Fibroblast of the aortic adventitia (primary cell): ENCODE measurements around the gene SVBP. TPM values are rescaled to one million over a fixed set of nuclear protein-coding genes. Genes with fewer than 3 reads are reported as not detected.

Source experiments
- DNase-seq: peaks from one replicate; pipeline ENCODE4 v3.0.0-alpha.2; 2010; ENCODE audit warnings: low read depth
- H3K4me3 ChIP-seq: 2 replicates; pipeline ENCODE4 v1.5.1; 2011; ENCODE audit warnings: low read depth, mild to moderate bottlenecking, control low read depth, low read length, moderate library complexity
- total RNA-seq: library from RNA; depleted of rRNA; stranded (reverse); fragments of >200 nt; gene quantifications from 2 replicates; pipeline ENCODE4 v1.2.3, GENCODE V29; 2012; ENCODE audit warnings: low replicate concordance
- TF ChIP-seq, protein P1 (sequence below): IDR thresholded peaks from 2 replicates; pipeline ENCODE4 v1.5.1; 2011; ENCODE audit warnings: mild to moderate bottlenecking, low read length, control low read depth, inconsistent platforms; ENCODE audit not compliant: insufficient read depth

Gene SVBP
- total RNA-seq, 1 donor: 18.9 TPM

DNA sequence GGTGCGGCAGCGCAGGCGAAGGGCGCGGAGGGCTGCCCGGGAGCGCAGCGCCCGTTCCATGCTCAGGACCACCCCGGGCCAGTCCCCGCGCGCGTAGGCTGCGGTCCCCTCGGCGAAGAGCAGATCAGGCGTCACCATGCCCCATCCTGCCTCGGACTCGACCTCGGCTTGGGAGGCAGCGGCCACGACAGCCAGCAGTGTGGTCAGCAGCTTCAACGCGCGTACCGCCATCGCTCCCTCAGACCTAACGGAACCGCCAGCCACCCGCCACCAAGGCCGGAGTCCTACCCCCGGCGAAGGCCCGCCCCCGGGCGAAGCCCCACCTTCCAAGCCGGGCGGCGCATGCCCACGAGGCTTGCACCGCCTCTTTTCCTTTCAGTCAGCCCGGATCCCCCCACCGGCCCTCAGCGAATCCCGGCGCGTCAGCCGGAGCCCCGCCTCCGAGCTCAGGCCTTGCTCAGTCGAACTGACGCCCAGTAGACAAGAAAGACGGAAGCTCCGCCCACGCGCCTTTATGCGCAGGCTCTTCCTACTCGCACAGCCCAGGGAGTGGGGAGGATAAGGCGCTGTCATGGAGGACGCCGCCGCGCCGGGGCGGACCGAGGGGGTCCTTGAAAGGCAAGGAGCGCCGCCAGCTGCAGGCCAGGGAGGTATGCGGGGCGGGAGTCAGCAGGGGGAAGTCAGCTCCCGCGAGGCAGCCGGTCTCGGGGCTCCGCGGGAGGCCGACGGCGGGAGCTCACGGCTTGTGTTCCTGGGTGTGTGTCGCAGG lies 50.3 kb downstream of the SVBP start, which contains the start of the genes C1orf50 and P3H1:
Gene C1orf50, plus strand, starts transcription at position 509 of the 769 bp plus-strand sequence. Its CDS starts 63 bp downstream, at position 572.
Gene P3H1, minus strand, starts transcription at position 288 of the 769 bp plus-strand sequence. Its CDS starts 57 bp downstream, at position 231.
- H3K4me3 ChIP-seq: peak within 1 kb of the TSS; percentile 99
- DNase-seq: peak; percentile 98
- TF ChIP-seq, protein P1, sequence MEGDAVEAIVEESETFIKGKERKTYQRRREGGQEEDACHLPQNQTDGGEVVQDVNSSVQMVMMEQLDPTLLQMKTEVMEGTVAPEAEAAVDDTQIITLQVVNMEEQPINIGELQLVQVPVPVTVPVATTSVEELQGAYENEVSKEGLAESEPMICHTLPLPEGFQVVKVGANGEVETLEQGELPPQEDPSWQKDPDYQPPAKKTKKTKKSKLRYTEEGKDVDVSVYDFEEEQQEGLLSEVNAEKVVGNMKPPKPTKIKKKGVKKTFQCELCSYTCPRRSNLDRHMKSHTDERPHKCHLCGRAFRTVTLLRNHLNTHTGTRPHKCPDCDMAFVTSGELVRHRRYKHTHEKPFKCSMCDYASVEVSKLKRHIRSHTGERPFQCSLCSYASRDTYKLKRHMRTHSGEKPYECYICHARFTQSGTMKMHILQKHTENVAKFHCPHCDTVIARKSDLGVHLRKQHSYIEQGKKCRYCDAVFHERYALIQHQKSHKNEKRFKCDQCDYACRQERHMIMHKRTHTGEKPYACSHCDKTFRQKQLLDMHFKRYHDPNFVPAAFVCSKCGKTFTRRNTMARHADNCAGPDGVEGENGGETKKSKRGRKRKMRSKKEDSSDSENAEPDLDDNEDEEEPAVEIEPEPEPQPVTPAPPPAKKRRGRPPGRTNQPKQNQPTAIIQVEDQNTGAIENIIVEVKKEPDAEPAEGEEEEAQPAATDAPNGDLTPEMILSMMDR: no peak

DNA sequence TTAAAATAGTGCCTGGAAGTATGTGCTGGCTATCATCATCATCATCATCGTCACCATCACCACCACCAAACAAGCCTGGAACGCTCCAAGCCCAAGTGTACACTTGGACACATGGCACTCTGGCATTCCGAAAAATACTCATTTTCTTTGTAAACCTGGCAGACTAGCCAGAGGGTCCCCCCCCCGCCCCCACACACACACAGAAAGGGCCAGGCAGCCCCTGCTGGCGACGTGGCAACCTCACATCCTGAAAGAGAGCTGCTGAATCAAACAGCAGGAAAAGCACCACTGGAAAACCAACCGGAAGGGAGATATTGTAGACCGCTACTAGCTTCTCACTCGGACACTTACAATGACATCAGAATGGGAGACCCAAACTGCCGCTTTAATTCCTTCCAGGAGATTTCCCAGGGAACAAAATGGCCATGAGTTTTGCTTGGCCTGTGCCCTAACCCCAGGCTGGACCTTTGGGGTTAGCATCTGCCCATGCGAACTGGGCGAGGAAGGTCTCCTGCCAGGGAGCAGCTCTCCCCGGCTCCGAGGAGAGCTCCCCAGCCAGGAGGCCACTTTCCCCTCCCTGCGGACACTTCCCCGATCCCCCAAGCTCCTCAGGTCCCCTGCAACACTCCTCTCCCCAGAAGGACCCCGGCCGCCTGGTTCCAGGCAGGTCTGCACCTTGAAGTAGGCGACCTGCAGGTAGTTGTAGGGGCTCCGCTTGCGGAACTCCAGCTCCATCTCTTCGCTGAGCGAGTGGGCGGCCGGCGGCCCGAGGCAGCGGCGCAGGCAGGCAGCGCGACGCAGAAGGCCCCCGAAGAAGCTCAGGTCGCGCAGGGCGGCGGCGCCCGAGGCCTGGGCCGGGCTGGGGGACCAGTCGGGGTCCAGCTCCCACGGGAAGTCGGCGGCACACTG lies 51.1 kb downstream of the SVBP start:
- TF ChIP-seq, protein P1: peak; percentile 78
- H3K4me3 ChIP-seq: peak overlapping the region; percentile 99
- peak; percentile 78 for DNase-seq

DNA sequence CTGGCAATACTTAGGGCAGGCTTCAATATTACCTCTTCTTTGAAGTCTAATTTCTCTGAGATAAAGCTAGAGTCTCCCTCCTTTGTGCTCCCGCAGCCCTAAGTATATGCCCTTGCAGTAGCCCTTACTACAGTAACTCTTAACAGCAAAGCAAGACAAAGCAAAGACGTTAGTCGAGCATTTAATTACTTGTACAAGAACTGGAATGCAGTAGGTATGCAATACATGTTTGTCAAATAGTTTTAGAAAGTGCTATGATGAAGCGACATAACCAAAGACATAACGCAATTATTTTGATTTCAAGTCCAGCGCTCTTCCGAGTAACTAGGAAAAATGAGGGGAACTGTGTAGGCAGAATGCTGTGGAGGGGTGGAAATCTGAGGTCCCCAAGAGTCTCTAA lies 51.9 kb downstream of the SVBP start:
- DNase-seq: peak; percentile 38
- peak overlapping the region; percentile 99 for H3K4me3 ChIP-seq
- TF ChIP-seq, protein P1: no peak

DNA sequence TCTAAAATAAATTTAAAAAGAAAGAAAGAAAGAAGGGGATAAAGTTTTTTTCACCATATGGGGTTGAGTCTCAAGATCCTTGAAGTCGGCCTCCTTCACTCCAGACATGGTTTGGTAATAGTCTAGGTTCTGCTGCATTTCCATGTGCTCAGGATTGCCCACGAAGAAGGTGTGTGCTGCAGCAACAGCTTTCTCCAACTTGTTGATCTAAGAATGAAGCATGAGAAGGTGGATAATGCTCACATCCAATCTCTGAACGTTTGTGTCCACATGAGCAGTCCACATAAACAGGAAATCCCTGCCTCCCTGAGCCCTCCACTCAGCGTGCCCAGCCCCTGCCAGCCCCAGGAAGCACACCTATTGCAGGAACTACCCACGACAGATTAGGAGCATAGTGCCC lies 54.9 kb downstream of the SVBP start:
- no peak overlapping the region for H3K4me3 ChIP-seq

DNA sequence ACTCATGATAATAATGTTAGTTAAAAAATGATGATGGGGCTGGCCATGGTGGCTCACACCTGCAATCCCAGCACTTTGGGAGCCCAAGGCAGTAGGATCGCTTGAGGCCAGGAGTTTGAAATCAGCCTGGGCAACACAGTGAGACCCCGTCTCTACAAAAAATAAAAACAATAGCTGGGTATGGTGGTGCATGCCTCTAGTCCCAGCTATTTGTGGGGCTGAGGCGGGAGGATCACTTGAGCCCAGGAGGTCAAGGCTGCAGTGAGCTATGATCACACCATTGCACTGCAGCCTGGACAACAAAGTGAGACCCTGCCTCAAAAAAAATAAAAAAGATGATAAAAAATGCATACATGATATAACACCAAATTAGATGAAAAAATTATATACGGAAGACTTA lies 55.6 kb downstream of the SVBP start:
- no peak for DNase-seq
- no peak overlapping the region for H3K4me3 ChIP-seq
- TF ChIP-seq, protein P1: no peak

More for the DNA sequence above, 54.9 kb downstream of the SVBP start:
- DNase-seq: no peak
- TF ChIP-seq, protein P1: no peak

DNA sequence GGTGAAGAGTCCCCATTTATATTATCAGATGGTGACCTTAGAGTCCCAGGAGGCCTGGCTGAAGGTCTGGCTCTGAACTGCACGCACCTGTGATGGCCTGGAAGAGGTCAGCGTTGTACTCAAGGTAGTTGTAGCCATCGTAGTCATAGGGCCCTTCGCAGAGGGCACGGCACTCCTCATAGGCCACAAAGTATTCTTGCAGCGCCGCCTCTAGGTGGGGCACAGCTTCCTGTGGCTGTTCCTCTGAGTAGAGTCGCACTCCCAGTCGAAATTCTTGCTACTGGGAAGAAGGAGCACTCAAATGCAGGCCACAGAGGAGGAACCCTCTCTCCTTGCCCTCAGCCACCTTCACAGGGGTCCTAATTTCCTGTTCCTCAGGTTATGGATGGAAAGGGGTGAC lies 58.1 kb downstream of the SVBP start:
- TF ChIP-seq, protein P1: no peak
- no peak overlapping the region for H3K4me3 ChIP-seq
- no peak for DNase-seq
